ENCODE results near the gene ZNF550.
A peak's percentile ranks its signal among the peaks of the same experiment; 100 is the strongest.

DNA sequence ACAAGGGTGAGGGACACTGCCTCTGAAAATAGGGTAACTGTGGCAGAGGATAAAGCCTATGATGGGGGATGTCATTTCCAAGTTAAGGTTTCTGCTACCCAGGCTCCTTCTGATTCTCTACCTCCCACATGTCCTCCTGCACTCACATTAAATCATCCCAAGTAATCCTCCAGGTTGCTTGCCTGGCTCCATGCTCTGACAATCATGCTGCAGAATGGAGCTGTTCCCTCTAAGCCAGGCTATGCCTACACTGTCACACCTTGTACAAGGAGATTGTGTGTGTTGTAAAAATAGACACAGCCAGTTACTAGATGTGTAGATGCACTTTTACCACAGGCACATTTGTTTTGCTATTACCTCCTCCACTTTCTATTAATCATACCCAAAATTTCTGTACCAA is 11.0 kb upstream of the ZNF550 start:
- TF ChIP-seq FOXP2 (optimal IDR thresholded peaks at IDR 0.05; ENCODE audit: borderline replicate concordance, extremely low read depth, extremely low read length, insufficient read depth): no peak
- TF ChIP-seq, protein P1, sequence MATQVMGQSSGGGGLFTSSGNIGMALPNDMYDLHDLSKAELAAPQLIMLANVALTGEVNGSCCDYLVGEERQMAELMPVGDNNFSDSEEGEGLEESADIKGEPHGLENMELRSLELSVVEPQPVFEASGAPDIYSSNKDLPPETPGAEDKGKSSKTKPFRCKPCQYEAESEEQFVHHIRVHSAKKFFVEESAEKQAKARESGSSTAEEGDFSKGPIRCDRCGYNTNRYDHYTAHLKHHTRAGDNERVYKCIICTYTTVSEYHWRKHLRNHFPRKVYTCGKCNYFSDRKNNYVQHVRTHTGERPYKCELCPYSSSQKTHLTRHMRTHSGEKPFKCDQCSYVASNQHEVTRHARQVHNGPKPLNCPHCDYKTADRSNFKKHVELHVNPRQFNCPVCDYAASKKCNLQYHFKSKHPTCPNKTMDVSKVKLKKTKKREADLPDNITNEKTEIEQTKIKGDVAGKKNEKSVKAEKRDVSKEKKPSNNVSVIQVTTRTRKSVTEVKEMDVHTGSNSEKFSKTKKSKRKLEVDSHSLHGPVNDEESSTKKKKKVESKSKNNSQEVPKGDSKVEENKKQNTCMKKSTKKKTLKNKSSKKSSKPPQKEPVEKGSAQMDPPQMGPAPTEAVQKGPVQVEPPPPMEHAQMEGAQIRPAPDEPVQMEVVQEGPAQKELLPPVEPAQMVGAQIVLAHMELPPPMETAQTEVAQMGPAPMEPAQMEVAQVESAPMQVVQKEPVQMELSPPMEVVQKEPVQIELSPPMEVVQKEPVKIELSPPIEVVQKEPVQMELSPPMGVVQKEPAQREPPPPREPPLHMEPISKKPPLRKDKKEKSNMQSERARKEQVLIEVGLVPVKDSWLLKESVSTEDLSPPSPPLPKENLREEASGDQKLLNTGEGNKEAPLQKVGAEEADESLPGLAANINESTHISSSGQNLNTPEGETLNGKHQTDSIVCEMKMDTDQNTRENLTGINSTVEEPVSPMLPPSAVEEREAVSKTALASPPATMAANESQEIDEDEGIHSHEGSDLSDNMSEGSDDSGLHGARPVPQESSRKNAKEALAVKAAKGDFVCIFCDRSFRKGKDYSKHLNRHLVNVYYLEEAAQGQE (IDR thresholded peaks at IDR 0.05; ENCODE audit: insufficient read depth in 1 of 2, low read depth in 2 of 2, low read length in 2 of 2): no peak
- TF ChIP-seq POLR2AphosphoS5 (IDR thresholded peaks at IDR 0.05; ENCODE audit: low read depth, low read length): 0 out of 2 replicates have a peak, but pooled peaks have one; percentile 0

Measured in PFSK-1 (cell line).